Hindlimb muscle (tissue), 1 donor: ENCODE measurements around the gene MFN1. TPM values are rescaled to one million over a fixed set of nuclear protein-coding genes. Genes with fewer than 3 reads are reported as not detected.
"Not testable (repeated sequence)": the region's sequence is repeated elsewhere in the genome, so short reads cannot be mapped to it uniquely, and the experiment has no call there.

Experiments
- DNase-seq: peaks from one replicate; pipeline ENCODE4 v3.0.0-alpha.2; 2013
- polyA plus RNA-seq: library from polyadenylated mRNA; unstranded; fragments of 120-200 nt; gene quantifications from one replicate; pipeline ENCODE4 v1.2.1, GENCODE V29; 2013; ENCODE audit not compliant: insufficient read length

MFN1 gene
- 39.2 TPM for polyA plus RNA-seq

- DNase-seq, result peak; percentile 98
Measured at GRCh38 chr3:179347345-179348194, at the start of gene MFN1. MFN1 (plus strand) TSS chr3:179347709; CDS start chr3:179348852, 1,143 bp downstream.

GRCh38 chr3:179297971-179298725 is 49.4 kb upstream of the MFN1 start:
- no peak for DNase-seq

GRCh38 chr3:179299316-179299715 is 48.2 kb upstream of the MFN1 start:
- no peak for DNase-seq

- DNase-seq, result no peak
Measured at GRCh38 chr3:179299999-179300613, 47.4 kb upstream of the MFN1 start.

GRCh38 chr3:179301645-179302044 is 45.9 kb upstream of the MFN1 start:
- no peak for DNase-seq

- no peak for DNase-seq
Measured at GRCh38 chr3:179302111-179302510, 45.4 kb upstream of the MFN1 start.

- DNase-seq, result no peak
Measured at GRCh38 chr3:179304605-179305004, 42.9 kb upstream of the MFN1 start.

- not testable (repeated sequence) for DNase-seq
Measured at GRCh38 chr3:179307362-179307761, 40.1 kb upstream of the MFN1 start.

GRCh38 chr3:179308001-179308400 is 39.5 kb upstream of the MFN1 start:
- no peak for DNase-seq

GRCh38 chr3:179309225-179310078 is 38.1 kb upstream of the MFN1 start:
- DNase-seq, result no peak

- no peak for DNase-seq
Measured at GRCh38 chr3:179318876-179319275, 28.6 kb upstream of the MFN1 start.

GRCh38 chr3:179321668-179322285 is 25.7 kb upstream of the MFN1 start:
- peak; percentile 38 for DNase-seq

GRCh38 chr3:179322286-179323196 is 25.0 kb upstream of the MFN1 start, which contains the start of gene ZNF639:
ZNF639 (plus strand) TSS chr3:179323031; CDS start chr3:179328294, 5,263 bp downstream.
- peak; percentile 91 for DNase-seq

- peak; percentile 79 for DNase-seq
Measured at GRCh38 chr3:179323197-179324110, 24.1 kb upstream of the MFN1 start.

GRCh38 chr3:179324270-179324754 is 23.2 kb upstream of the MFN1 start:
- DNase-seq, result no peak

GRCh38 chr3:179330438-179330837 is 17.1 kb upstream of the MFN1 start:
- DNase-seq, result no peak

GRCh38 chr3:179332240-179332639 is 15.3 kb upstream of the MFN1 start:
- no peak for DNase-seq

GRCh38 chr3:179333084-179333483 is 14.4 kb upstream of the MFN1 start:
- no peak for DNase-seq

- no peak for DNase-seq
Measured at GRCh38 chr3:179336345-179336929, 11.1 kb upstream of the MFN1 start.
